Neural crest cell (in vitro differentiated cells): ENCODE data around the gene ABHD6. TPM values are rescaled to one million over a fixed set of nuclear protein-coding genes. Genes with fewer than 3 reads are reported as not detected.

ENCODE experiments used
- DNase-seq: peaks from one replicate; pipeline ENCODE4 v3.0.0; 2021; ENCODE audit warnings: low read depth, mixed read lengths, low spot score
- H3K27ac Mint-ChIP-seq: one replicate; pipeline ENCODE4 v1.8.0; 2021; ENCODE audit warnings: mild to moderate bottlenecking, mixed read lengths; ENCODE audit not compliant: unreplicated experiment
- H3K27me3 Mint-ChIP-seq: 2 replicates; pipeline ENCODE4 v1.8.0; 2021; ENCODE audit warnings: low read depth, mild to moderate bottlenecking, mixed read lengths
- H3K36me3 Mint-ChIP-seq: 2 replicates; pipeline ENCODE4 v1.8.0; 2021; ENCODE audit warnings: low read depth, mild to moderate bottlenecking, mixed read lengths
- H3K4me1 Mint-ChIP-seq: 2 replicates; pipeline ENCODE4 v1.8.0; 2021; ENCODE audit warnings: mixed read lengths
- H3K4me3 Mint-ChIP-seq: one replicate; pipeline ENCODE4 v1.8.0; 2021; ENCODE audit warnings: mild to moderate bottlenecking, mixed read lengths
- H3K9me3 Mint-ChIP-seq: 2 replicates; pipeline ENCODE4 v1.8.0; 2021; ENCODE audit warnings: mixed read lengths
- total RNA-seq: library from RNA; stranded (reverse); gene quantifications from 2 replicates; pipeline ENCODE4 v1.2.1, GENCODE V29; 2021
- TF ChIP-seq, protein P1 (sequence below): fragments of 200-600 bp; sonication (generic); conservative IDR thresholded peaks from 2 replicates; pipeline ENCODE4 v1.5.0; 2021; ENCODE audit warnings: antibody characterized with exemption, mild to moderate bottlenecking

ABHD6 gene
- total RNA-seq, 1 donor from 2014 or later = 5.5 TPM

DNA sequence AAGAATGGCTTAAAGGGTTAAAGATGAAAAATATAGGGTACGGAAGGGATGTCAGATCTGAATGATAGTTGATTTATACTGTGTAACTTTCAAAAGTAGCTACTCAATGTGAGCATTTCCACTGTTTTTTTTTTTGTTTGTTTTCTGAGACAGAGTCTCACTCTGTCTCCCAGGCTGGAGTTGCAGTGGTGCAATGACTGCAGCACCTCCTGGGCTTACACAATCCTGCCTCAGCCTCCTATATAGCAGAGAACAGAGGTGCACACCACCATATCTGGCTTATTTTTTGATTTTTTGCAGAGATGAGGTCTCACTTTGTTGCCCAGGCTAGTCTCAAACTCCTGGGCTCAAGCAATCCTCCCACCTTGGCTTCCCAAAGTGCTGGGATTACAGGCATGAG lies 85.2 kb downstream of the ABHD6 start:
- TF ChIP-seq, protein P1, sequence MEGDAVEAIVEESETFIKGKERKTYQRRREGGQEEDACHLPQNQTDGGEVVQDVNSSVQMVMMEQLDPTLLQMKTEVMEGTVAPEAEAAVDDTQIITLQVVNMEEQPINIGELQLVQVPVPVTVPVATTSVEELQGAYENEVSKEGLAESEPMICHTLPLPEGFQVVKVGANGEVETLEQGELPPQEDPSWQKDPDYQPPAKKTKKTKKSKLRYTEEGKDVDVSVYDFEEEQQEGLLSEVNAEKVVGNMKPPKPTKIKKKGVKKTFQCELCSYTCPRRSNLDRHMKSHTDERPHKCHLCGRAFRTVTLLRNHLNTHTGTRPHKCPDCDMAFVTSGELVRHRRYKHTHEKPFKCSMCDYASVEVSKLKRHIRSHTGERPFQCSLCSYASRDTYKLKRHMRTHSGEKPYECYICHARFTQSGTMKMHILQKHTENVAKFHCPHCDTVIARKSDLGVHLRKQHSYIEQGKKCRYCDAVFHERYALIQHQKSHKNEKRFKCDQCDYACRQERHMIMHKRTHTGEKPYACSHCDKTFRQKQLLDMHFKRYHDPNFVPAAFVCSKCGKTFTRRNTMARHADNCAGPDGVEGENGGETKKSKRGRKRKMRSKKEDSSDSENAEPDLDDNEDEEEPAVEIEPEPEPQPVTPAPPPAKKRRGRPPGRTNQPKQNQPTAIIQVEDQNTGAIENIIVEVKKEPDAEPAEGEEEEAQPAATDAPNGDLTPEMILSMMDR = no peak
- Mint-ChIP-seq H3K27me3 (no peaks in the 10 kb centered on the region), H3K27ac (no peak overlapping the region), H3K36me3 (peaks cover 7% of the 10 kb centered on the region), H3K4me1 (no peaks in the 10 kb centered on the region), H3K4me3 (no peak overlapping the region), H3K9me3 (no peaks in the 10 kb centered on the region)
- no peak for DNase-seq

GRCh38 chr3:58323529-58324390 lies 86.2 kb downstream of the ABHD6 start:
- H3K4me1 Mint-ChIP-seq = no peaks in the 10 kb centered on the region
- no peak overlapping the region for H3K4me3 Mint-ChIP-seq
- DNase-seq = no peak
- TF ChIP-seq, protein P1 = no peak
- peaks cover 3% of the 10 kb centered on the region for H3K36me3 Mint-ChIP-seq
- no peaks in the 10 kb centered on the region for H3K9me3 Mint-ChIP-seq
- H3K27me3 Mint-ChIP-seq = no peaks in the 10 kb centered on the region
- no peak overlapping the region for H3K27ac Mint-ChIP-seq

DNA sequence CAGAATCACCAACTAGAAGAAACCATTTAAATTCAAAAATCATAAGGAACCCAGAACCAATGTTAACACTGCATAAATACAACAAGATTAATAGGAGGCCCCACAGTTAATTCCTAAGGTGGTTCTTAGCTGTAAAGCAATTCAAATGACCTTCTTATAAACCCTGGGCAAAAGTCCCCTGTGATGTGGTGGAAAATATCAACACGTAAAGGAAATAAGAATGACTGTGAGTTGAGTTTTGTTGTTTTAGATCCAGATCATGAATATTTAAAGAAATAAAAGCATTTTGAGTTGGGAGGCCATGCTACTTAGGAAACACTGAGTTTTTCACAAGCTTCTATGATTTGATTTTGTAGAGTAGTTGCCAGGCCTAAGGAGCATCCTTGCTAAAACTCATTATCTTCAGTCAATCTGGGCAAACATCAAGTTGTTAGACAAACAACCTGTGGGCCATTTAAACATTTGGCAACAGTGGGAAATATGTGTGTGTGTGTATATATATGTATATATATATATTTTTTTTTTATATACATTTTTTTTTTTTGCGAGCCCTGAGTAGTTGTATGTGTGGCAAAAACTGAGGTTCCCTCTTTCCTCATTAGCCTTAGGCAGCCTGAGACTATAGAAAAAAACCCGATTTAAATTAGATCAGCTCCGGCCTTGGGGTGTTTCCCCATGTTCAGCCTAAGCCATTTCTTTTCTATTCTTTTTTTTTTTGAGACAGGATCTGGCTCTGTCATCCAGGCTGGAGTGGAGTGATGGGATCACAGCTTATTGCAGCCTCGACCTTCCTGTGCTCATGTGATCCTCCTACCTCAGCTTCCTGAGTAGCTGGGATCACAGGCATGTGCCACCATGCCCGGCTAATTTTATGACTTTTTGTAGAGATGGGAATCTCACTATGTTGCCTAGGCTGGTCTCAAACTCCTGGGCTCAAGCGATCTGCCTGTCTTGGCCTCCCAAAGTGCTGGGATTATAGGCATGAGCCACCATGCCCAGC lies 87.1 kb downstream of the ABHD6 start:
- H3K27ac Mint-ChIP-seq = no peak overlapping the region
- H3K27me3 Mint-ChIP-seq = peaks cover 6% of the 10 kb centered on the region
- no peak overlapping the region for H3K4me3 Mint-ChIP-seq
- no peaks in the 10 kb centered on the region for H3K4me1 Mint-ChIP-seq
- H3K36me3 Mint-ChIP-seq = no peaks in the 10 kb centered on the region
- TF ChIP-seq, protein P1 = no peak
- DNase-seq = no peak
- no peaks in the 10 kb centered on the region for H3K9me3 Mint-ChIP-seq

DNA sequence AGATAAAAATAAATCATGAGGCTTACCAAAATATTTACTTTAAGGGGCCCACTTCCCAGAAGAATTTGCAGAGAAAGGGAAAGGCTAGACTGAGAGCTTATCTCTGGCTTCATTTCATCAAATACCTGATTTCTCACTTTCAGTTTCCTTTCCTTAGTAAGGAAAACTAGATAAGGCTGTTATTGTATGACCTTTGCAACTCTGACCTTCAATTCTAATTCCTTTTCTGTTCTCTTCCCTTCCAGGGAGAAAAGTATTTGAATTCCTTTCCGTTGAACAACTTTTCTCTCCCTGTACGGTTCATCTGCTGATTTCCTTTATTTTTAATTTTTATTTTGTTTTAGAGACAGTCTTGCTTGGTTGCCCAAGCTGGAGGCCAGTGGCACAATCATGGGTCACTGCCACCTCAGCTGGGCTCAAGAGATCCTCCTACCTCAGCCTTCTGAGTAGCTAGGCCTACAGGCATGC lies 88.0 kb downstream of the ABHD6 start:
- no peak overlapping the region for H3K4me3 Mint-ChIP-seq

More for the DNA sequence above, 88.0 kb downstream of the ABHD6 start:
- TF ChIP-seq, protein P1 = no peak
- no peak overlapping the region for H3K27ac Mint-ChIP-seq
- no peaks in the 10 kb centered on the region for H3K36me3 Mint-ChIP-seq
- H3K9me3 Mint-ChIP-seq = no peaks in the 10 kb centered on the region
- no peak for DNase-seq
- peaks cover 13% of the 10 kb centered on the region for H3K27me3 Mint-ChIP-seq
- H3K4me1 Mint-ChIP-seq = no peaks in the 10 kb centered on the region
